ENCODE data around the gene RGS13. TPM values are rescaled to one million over a fixed set of nuclear protein-coding genes. Genes with fewer than 3 reads are reported as not detected.

The RGS13 gene
- total and polyA plus RNA-seq, 10 of the 15 experiments (the other 5 are each of a cell fraction or from before 2014, with no cell fraction given): 0.23 to 16.0 (median 0.36) TPM; not detected in 1

- TF ChIP-seq DPF2 (IDR thresholded peaks at IDR 0.05) (peak; percentile 75; the same call in 1 of the 2 replicates), JUNB (IDR thresholded peaks at IDR 0.05) (peak; percentile 24; the same call in 1 of the 2 replicates), CEBPZ (IDR thresholded peaks at IDR 0.05; ENCODE audit: low read depth, low read length) (no peak), IKZF1 (conservative IDR thresholded peaks at IDR 0.05) (0 out of 2 replicates have a peak, but pooled peaks have one; percentile 29), MTA2 (IDR thresholded peaks at IDR 0.05; ENCODE audit: low read depth) (peak; percentile 54), MLLT1 (IDR thresholded peaks at IDR 0.05) (0 out of 2 replicates have a peak, but pooled peaks have one; percentile 21), MEF2B (IDR thresholded peaks at IDR 0.05; ENCODE audit: partially characterized antibody, poor library complexity, severe bottlenecking) (peak; percentile 54), RB1 (IDR thresholded peaks at IDR 0.05; ENCODE audit: borderline replicate concordance) (0 out of 2 replicates have a peak, but pooled peaks have one; percentile 47), TBL1XR1 (IDR thresholded peaks at IDR 0.05; ENCODE audit: low read depth, low read length) (no peak), CBFB (IDR thresholded peaks at IDR 0.05; ENCODE audit: low read depth) (peak; percentile 62; the same call in 1 of the 2 replicates), SUPT20H (IDR thresholded peaks at IDR 0.05; ENCODE audit: borderline replicate concordance, control insufficient read depth, low read depth, low read length) (no peak), ZNF207 (IDR thresholded peaks at IDR 0.05; ENCODE audit: borderline replicate concordance) (no peak), CHD1 (IDR thresholded peaks at IDR 0.05; ENCODE audit: low read depth, low read length) (no peak), PAX5 (IDR thresholded peaks at IDR 0.05; ENCODE audit: borderline replicate concordance, low read depth, low read length) (0 out of 2 replicates have a peak, but pooled peaks have one; percentile 21), CUX1 (IDR thresholded peaks at IDR 0.05; ENCODE audit: insufficient replicate concordance, low read depth, low read length) (no peak), MEF2A (IDR thresholded peaks at IDR 0.05; ENCODE audit: insufficient read depth, low read depth, low read length) (peak; percentile 47; the same call in 1 of the 2 replicates), NFIC (IDR thresholded peaks at IDR 0.05; ENCODE audit: low read depth, low read length) (peak; percentile 70)
Measured at GRCh38 chr1:192703283-192704206, 67.6 kb downstream of the RGS13 start (continued).
